Mesendoderm (in vitro differentiated cells): ENCODE results near the gene KLB.
"Not testable (repeated sequence)": the region's sequence is repeated elsewhere in the genome, so short reads cannot be mapped to it uniquely, and the experiment has no call there.

Experiments used
- DNase-seq: peaks from one replicate; pipeline ENCODE4 v3.0.0; 2013
- H2AK5ac ChIP-seq: 2 replicates; pipeline ENCODE4 v1.6.1; 2013; ENCODE audit warnings: low read length, inconsistent platforms
- H2BK120ac ChIP-seq: 2 replicates; pipeline ENCODE4 v1.6.1; 2013; ENCODE audit warnings: low read depth, mild to moderate bottlenecking, low read length, moderate library complexity, mixed read lengths
- H2BK15ac ChIP-seq: replicated peaks from 2 replicates; pipeline ENCODE4 v1.6.1; 2013; ENCODE audit warnings: low read depth, mild to moderate bottlenecking, moderate library complexity
- H2BK5ac ChIP-seq: 2 replicates; pipeline ENCODE4 v1.6.1; 2013; ENCODE audit warnings: low read length, inconsistent platforms
- H3K18ac ChIP-seq: 2 replicates; pipeline ENCODE4 v1.6.1; 2013; ENCODE audit warnings: mild to moderate bottlenecking, low read length, mixed read lengths
- H3K23ac ChIP-seq: one replicate; pipeline ENCODE4 v1.6.1; 2013; ENCODE audit warnings: low read length
- H3K27ac ChIP-seq: 2 replicates; pipeline ENCODE4 v1.5.1; 2013; ENCODE audit warnings: low read depth, mild to moderate bottlenecking, inconsistent platforms, low read length, moderate library complexity
- H3K27me3 ChIP-seq: 2 replicates; pipeline ENCODE4 v1.6.1; 2013; ENCODE audit warnings: low read length, control low read depth, mild to moderate bottlenecking, inconsistent platforms; ENCODE audit not compliant: insufficient read depth, poor library complexity
- H3K36me3 ChIP-seq: 2 replicates; pipeline ENCODE4 v1.6.1; 2013; ENCODE audit warnings: low read length, inconsistent platforms; ENCODE audit not compliant: control insufficient read depth, insufficient read depth
- H3K4ac ChIP-seq: one replicate; pipeline ENCODE4 v1.6.1; 2013; ENCODE audit warnings: low read depth, mild to moderate bottlenecking, low read length, moderate library complexity
- H3K4me1 ChIP-seq: 2 replicates; pipeline ENCODE4 v1.6.1; 2013; ENCODE audit warnings: low read depth, low read length, inconsistent platforms; ENCODE audit not compliant: control insufficient read depth
- H3K4me2 ChIP-seq: 2 replicates; pipeline ENCODE4 v1.6.1; 2013; ENCODE audit warnings: low read length
- H3K4me3 ChIP-seq: 2 replicates; pipeline ENCODE4 v1.5.1; 2013; ENCODE audit warnings: mild to moderate bottlenecking, low read length
- H3K56ac ChIP-seq: one replicate; pipeline ENCODE4 v1.6.1; 2013; ENCODE audit warnings: low read length
- H3K79me1 ChIP-seq: 2 replicates; pipeline ENCODE4 v1.6.1; 2013; ENCODE audit warnings: low read length, inconsistent platforms
- H3K79me2 ChIP-seq: 2 replicates; pipeline ENCODE4 v1.6.1; 2013; ENCODE audit warnings: mild to moderate bottlenecking, low read length; ENCODE audit not compliant: control insufficient read depth, insufficient read depth
- H3K9ac ChIP-seq: 2 replicates; pipeline ENCODE4 v1.6.1; 2013; ENCODE audit warnings: low read length, inconsistent platforms
- H4K5ac ChIP-seq: one replicate; pipeline ENCODE4 v1.6.1; 2013; ENCODE audit warnings: low read length
- H4K8ac ChIP-seq: one replicate; pipeline ENCODE4 v1.6.1; 2013; ENCODE audit warnings: low read depth, mild to moderate bottlenecking, control low read depth, low read length, moderate library complexity
- WGBS: extraction: QIAGEN DNeasy Blood & Tissue Kit; methylation state at CpG from one replicate; pipeline ENCODE4 v1.1.7; 2013; ENCODE audit warnings: low lambda C conversion rate, missing lambda C conversion rate; ENCODE audit not compliant: insufficient coverage; ENCODE audit errors: extremely low coverage; 5-methylcytosine and 5-hydroxymethylcytosine counted together

The KLB gene

DNA sequence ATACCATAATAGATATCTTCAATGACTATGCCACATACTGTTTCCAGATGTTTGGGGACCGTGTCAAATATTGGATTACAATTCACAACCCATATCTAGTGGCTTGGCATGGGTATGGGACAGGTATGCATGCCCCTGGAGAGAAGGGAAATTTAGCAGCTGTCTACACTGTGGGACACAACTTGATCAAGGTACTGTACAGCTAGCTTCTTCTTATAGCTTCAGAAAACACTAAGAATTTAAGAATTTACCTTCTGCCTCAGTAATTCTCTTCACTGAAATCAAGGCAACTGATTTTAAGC lies 805 bp downstream of the KLB start:
- H3K79me1 ChIP-seq: no peaks in the 10 kb centered on the region
- no peak overlapping the region for H4K8ac ChIP-seq
- no peaks in the 10 kb centered on the region for H3K4me1 ChIP-seq
- no peaks in the 10 kb centered on the region for H3K27me3 ChIP-seq
- no CpG with 5 or more reads among the region's 1 CpG for WGBS
- no peak overlapping the region for H3K4me3 ChIP-seq
- no peak overlapping the region for H2AK5ac ChIP-seq
- no peak overlapping the region for H2BK5ac ChIP-seq
- H3K18ac ChIP-seq: no peak overlapping the region
- no peak overlapping the region for H3K56ac ChIP-seq
- DNase-seq: no peak
- no peak overlapping the region for H3K4ac ChIP-seq
- H3K9ac ChIP-seq: no peak overlapping the region
- no peak overlapping the region for H4K5ac ChIP-seq
- H3K36me3 ChIP-seq: no peaks in the 10 kb centered on the region
- no peak overlapping the region for H2BK120ac ChIP-seq
- no peak overlapping the region for H3K4me2 ChIP-seq
- no peak overlapping the region for H3K27ac ChIP-seq
- no peak overlapping the region for H2BK15ac ChIP-seq
- no peak overlapping the region for H3K23ac ChIP-seq
- no peaks in the 10 kb centered on the region for H3K79me2 ChIP-seq

DNA sequence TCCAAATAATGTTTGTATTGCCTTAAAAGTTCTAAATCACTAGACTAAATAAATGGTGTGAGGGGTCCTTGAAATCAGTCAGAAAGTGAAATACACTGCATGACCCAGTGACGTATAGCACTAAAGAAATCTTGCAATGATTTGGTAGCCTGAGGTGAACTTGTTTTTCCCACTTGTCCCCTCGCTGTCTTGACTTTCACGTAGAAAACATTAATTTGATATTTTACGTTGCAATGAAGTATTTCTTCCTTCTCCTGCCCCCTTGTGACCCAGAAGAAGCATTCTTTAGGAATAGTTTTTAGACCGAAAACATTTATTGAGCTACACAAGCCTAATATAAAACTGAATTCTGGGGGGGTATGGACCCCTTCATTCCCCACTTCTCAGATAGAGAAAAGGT lies 3.7 kb downstream of the KLB start:
- Histone ChIP-seq H3K27me3 (no peaks in the 10 kb centered on the region), H4K8ac (no peak overlapping the region), H3K4me3 (no peak overlapping the region), H3K23ac (no peak overlapping the region), H3K79me2 (no peaks in the 10 kb centered on the region), H3K4me1 (no peaks in the 10 kb centered on the region), H3K79me1 (no peaks in the 10 kb centered on the region), H2BK120ac (no peak overlapping the region), H2BK15ac (no peak overlapping the region), H2AK5ac (no peak overlapping the region), H3K9ac (no peak overlapping the region), H3K4ac (no peak overlapping the region), H3K36me3 (no peaks in the 10 kb centered on the region), H2BK5ac (no peak overlapping the region), H3K4me2 (no peak overlapping the region), H3K56ac (no peak overlapping the region), H3K18ac (no peak overlapping the region), H3K27ac (no peak overlapping the region), H4K5ac (no peak overlapping the region)
- WGBS: no CpG with 5 or more reads among the region's 5 CpGs
- no peak for DNase-seq

DNA sequence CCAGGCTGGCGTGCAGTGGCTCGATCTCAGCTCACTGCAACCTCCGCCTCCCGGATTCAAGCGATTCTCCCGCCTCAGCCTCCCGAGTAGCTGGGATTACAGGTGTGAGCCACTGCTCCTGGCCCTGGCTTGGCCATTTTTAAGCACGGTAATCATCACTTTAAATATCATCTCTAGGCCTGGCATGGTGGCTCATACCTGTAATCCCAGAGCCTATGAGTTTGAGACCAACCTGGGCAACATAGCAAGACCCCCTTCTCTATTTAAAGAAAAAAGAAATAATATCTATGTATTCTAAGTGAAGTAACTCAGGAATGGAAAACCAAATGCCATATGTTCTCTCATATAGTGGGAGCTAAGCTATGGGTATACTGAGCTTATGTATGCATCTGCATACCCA lies 4.8 kb downstream of the KLB start:
- WGBS: no CpG with 5 or more reads among the region's 8 CpGs
- not testable (repeated sequence) for H3K79me1 ChIP-seq, H3K79me2 ChIP-seq, H2BK15ac ChIP-seq, H3K27ac ChIP-seq, DNase-seq, H3K4me3 ChIP-seq, H2BK5ac ChIP-seq, H3K23ac ChIP-seq, H3K18ac ChIP-seq, H2BK120ac ChIP-seq, H4K8ac ChIP-seq, H3K9ac ChIP-seq, H3K4ac ChIP-seq, H3K27me3 ChIP-seq, H3K4me1 ChIP-seq, H3K36me3 ChIP-seq, H3K56ac ChIP-seq, H4K5ac ChIP-seq, H2AK5ac ChIP-seq, H3K4me2 ChIP-seq

DNA sequence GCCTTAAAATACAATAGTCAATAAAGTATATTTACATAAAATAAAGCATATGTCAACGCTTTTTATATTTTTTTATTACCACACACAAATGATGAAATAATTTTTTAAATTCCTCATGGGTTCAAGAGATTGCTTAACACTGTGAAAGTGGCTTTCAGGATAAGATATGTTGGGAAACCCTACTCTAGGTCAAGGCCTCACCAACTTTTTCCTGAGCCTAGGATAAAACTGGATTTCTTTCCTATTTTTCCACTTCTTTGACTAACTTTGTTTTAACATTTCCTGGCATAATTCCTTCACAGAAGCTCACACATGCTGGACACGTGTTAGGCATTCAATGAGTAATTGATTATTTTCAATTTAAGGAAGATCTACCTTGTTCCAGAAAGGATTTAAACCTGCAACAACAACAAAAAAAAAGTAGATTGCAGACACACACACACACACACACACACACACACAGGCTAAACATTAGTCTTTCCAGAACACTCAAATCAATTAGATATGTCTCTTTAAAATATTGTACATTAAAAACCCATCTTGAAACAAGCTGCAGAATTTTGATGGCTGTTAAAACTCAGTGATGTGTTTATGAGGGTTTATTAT lies 9.1 kb downstream of the KLB start:
- H3K4me1 ChIP-seq: no peaks in the 10 kb centered on the region
- H4K8ac ChIP-seq: no peak overlapping the region
- no peak overlapping the region for H3K23ac ChIP-seq
- H3K4me2 ChIP-seq: no peak overlapping the region
- no peaks in the 10 kb centered on the region for H3K79me1 ChIP-seq
- H3K18ac ChIP-seq: no peak overlapping the region
- H2AK5ac ChIP-seq: no peak overlapping the region
- no peak overlapping the region for H3K9ac ChIP-seq
- no peak overlapping the region for H3K27ac ChIP-seq
- H3K36me3 ChIP-seq: no peaks in the 10 kb centered on the region
- H3K56ac ChIP-seq: no peak overlapping the region
- no peak overlapping the region for H4K5ac ChIP-seq
- H2BK120ac ChIP-seq: no peak overlapping the region
- H3K79me2 ChIP-seq: no peaks in the 10 kb centered on the region
- H2BK15ac ChIP-seq: no peak overlapping the region
- DNase-seq: no peak
- no peak overlapping the region for H3K4me3 ChIP-seq
- H2BK5ac ChIP-seq: no peak overlapping the region
- WGBS: no CpG with 5 or more reads among the region's 2 CpGs
- H3K4ac ChIP-seq: no peak overlapping the region
- H3K27me3 ChIP-seq: no peaks in the 10 kb centered on the region

DNA sequence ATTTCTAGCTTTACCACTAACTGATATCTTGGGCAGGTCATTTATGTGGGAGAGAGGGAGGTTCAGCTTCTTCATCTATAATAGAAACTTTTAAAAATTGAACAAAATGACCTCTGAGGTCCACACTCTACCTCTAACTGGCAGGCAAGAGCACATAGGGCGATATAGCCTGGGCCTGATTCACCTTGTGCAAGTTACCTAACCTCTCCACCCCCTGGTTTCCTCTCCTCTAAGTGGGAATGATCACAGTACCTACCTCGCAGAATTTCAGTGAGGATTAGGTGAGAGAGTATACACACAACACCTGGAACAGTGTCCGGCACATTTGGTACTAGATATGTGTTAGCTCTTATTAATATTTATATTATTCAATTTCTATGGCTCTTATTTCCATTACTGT lies 15.5 kb downstream of the KLB start:
- Histone ChIP-seq H4K5ac (no peak overlapping the region), H3K27me3 (no peaks in the 10 kb centered on the region), H3K18ac (no peak overlapping the region), H2BK120ac (no peak overlapping the region), H3K4me2 (no peak overlapping the region), H3K9ac (no peak overlapping the region), H2BK5ac (no peak overlapping the region), H3K56ac (no peak overlapping the region), H2AK5ac (no peak overlapping the region), H3K4me1 (no peaks in the 10 kb centered on the region), H4K8ac (no peak overlapping the region), H3K23ac (no peak overlapping the region), H2BK15ac (no peak overlapping the region), H3K4me3 (no peak overlapping the region), H3K27ac (no peak overlapping the region), H3K79me2 (no peaks in the 10 kb centered on the region), H3K79me1 (no peaks in the 10 kb centered on the region), H3K4ac (no peak overlapping the region), H3K36me3 (no peaks in the 10 kb centered on the region)
- no CpG with 5 or more reads among the region's 3 CpGs for WGBS
- DNase-seq: no peak

DNA sequence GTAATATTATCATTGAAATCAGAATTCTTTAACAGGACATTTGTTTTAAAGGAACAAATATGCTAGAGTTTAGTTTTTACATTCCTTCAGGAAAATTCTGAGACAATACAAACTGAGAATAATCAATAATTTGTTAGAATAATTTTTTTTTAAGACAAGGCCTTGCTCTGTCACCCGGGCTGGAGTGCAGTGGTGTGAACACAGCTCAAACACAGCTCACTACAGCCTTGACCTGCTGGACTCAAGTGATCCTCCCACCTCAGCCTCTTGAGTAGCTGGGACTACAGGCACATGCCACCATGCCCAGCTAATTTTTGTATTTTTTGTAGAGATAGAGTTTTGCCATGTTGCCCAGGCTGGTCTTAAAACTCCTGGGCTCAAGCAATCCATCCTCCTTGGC lies 18.6 kb downstream of the KLB start:
- H3K27ac ChIP-seq, H3K56ac ChIP-seq, H3K4me1 ChIP-seq, H4K5ac ChIP-seq, H2BK5ac ChIP-seq, H3K23ac ChIP-seq, H3K9ac ChIP-seq, H2AK5ac ChIP-seq, H4K8ac ChIP-seq, H3K27me3 ChIP-seq, H2BK15ac ChIP-seq, H3K18ac ChIP-seq, H3K4me3 ChIP-seq, H3K36me3 ChIP-seq, H3K79me1 ChIP-seq, DNase-seq, H3K4me2 ChIP-seq, H2BK120ac ChIP-seq, H3K4ac ChIP-seq, H3K79me2 ChIP-seq: not testable (repeated sequence)
- WGBS: no CpG with 5 or more reads among the region's 1 CpG
